ENCODE data around the gene PHF3.

DNA sequence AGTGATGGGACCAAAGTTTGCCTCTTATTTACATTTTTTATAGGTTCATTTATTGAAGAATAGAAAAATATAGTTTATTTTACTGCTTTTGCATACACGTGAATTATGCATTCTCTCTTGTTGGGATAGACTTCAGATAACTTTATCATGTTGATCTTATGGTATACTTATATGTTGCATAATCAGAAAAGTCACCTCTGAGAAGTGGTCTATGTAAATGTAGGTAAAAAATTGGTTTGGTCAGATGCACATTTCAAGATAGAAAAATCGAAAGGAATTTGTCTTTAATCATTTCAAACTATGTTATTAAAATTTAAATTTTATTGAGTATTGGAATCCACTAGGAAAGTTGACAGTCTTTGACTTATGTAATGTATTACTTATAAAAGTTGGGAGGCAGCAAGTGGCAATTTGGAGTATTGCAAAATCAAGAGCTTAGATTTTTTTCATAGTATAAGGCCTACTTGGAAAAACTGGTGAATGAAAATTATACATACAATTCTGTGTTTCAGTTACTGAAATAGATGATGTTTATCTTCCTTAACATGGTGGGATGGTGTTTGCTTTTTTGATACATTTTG is 2.4 kb downstream of the PHF3 start:
- TF ChIP-seq, protein P1, sequence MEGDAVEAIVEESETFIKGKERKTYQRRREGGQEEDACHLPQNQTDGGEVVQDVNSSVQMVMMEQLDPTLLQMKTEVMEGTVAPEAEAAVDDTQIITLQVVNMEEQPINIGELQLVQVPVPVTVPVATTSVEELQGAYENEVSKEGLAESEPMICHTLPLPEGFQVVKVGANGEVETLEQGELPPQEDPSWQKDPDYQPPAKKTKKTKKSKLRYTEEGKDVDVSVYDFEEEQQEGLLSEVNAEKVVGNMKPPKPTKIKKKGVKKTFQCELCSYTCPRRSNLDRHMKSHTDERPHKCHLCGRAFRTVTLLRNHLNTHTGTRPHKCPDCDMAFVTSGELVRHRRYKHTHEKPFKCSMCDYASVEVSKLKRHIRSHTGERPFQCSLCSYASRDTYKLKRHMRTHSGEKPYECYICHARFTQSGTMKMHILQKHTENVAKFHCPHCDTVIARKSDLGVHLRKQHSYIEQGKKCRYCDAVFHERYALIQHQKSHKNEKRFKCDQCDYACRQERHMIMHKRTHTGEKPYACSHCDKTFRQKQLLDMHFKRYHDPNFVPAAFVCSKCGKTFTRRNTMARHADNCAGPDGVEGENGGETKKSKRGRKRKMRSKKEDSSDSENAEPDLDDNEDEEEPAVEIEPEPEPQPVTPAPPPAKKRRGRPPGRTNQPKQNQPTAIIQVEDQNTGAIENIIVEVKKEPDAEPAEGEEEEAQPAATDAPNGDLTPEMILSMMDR (IDR thresholded peaks at IDR 0.05), result no peak
- TF ChIP-seq, protein P2, sequence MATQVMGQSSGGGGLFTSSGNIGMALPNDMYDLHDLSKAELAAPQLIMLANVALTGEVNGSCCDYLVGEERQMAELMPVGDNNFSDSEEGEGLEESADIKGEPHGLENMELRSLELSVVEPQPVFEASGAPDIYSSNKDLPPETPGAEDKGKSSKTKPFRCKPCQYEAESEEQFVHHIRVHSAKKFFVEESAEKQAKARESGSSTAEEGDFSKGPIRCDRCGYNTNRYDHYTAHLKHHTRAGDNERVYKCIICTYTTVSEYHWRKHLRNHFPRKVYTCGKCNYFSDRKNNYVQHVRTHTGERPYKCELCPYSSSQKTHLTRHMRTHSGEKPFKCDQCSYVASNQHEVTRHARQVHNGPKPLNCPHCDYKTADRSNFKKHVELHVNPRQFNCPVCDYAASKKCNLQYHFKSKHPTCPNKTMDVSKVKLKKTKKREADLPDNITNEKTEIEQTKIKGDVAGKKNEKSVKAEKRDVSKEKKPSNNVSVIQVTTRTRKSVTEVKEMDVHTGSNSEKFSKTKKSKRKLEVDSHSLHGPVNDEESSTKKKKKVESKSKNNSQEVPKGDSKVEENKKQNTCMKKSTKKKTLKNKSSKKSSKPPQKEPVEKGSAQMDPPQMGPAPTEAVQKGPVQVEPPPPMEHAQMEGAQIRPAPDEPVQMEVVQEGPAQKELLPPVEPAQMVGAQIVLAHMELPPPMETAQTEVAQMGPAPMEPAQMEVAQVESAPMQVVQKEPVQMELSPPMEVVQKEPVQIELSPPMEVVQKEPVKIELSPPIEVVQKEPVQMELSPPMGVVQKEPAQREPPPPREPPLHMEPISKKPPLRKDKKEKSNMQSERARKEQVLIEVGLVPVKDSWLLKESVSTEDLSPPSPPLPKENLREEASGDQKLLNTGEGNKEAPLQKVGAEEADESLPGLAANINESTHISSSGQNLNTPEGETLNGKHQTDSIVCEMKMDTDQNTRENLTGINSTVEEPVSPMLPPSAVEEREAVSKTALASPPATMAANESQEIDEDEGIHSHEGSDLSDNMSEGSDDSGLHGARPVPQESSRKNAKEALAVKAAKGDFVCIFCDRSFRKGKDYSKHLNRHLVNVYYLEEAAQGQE (IDR thresholded peaks at IDR 0.05), result no peak
- TF ChIP-seq HOXA7 (CRISPR knock-in tag; IDR thresholded peaks at IDR 0.05) (no peak), EHMT2 (IDR thresholded peaks at IDR 0.05; ENCODE audit: low read depth) (no peak), ZFP36 (IDR thresholded peaks at IDR 0.05; ENCODE audit: borderline replicate concordance, partially characterized antibody) (no peak), HDAC2 (IDR thresholded peaks at IDR 0.05) (no peak), JUNB (IDR thresholded peaks at IDR 0.05) (no peak), POLR2A (IDR thresholded peaks at IDR 0.05; ENCODE audit: low read length) (no peak), RAD21 (conservative IDR thresholded peaks at IDR 0.05 in 1 of 2, IDR thresholded peaks at IDR 0.05 in 1 of 2) (no peak), EP300 (IDR thresholded peaks at IDR 0.05) (no peak), BHLHE40 (IDR thresholded peaks at IDR 0.05; ENCODE audit: low read depth, low read length) (no peak)
- TF ChIP-seq, protein P3, sequence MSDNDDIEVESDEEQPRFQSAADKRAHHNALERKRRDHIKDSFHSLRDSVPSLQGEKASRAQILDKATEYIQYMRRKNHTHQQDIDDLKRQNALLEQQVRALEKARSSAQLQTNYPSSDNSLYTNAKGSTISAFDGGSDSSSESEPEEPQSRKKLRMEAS (IDR thresholded peaks at IDR 0.05), result no peak
